H9 (cell line): ENCODE measurements around the gene TRUB1. TPM values are rescaled to one million over a fixed set of nuclear protein-coding genes. Genes with fewer than 3 reads are reported as not detected.

ENCODE experiments used
- DNase-seq: peaks from one replicate; pipeline ENCODE4 v3.0.0-alpha.2; 2017
- H2AFZ ChIP-seq: one replicate; pipeline ENCODE4 v1.6.1; 2013; ENCODE audit warnings: mild to moderate bottlenecking, low read length, control low read depth, moderate library complexity
- H2AK5ac ChIP-seq: 2 replicates; pipeline ENCODE4 v1.6.1; 2013; ENCODE audit warnings: low read length, control low read depth, mixed read lengths; ENCODE audit not compliant: insufficient read length
- H2BK120ac ChIP-seq: one replicate; pipeline ENCODE4 v1.6.1; 2013; ENCODE audit warnings: low read depth, mild to moderate bottlenecking, low read length, control low read depth, inconsistent platforms; ENCODE audit not compliant: poor library complexity, severe bottlenecking
- H2BK12ac ChIP-seq: 2 replicates; pipeline ENCODE4 v1.6.1; 2013; ENCODE audit warnings: low read length, control low read depth, mixed read lengths, low read depth; ENCODE audit not compliant: insufficient read length
- H2BK15ac ChIP-seq: 2 replicates; pipeline ENCODE4 v1.6.1; 2013; ENCODE audit warnings: low read depth, low read length, control low read depth
- H2BK20ac ChIP-seq: one replicate; pipeline ENCODE4 v1.6.1; 2013; ENCODE audit warnings: low read depth, mild to moderate bottlenecking, low read length, control low read depth, inconsistent platforms; ENCODE audit not compliant: poor library complexity, severe bottlenecking
- H2BK5ac ChIP-seq: 2 replicates; pipeline ENCODE4 v1.6.1; 2013; ENCODE audit warnings: low read length, control low read depth, mixed read lengths; ENCODE audit not compliant: insufficient read length
- H3K14ac ChIP-seq: 2 replicates; pipeline ENCODE4 v1.6.1; 2013; ENCODE audit warnings: low read length, control low read depth; ENCODE audit not compliant: insufficient read depth
- H3K18ac ChIP-seq: 2 replicates; pipeline ENCODE4 v1.6.1; 2013; ENCODE audit warnings: low read depth, mild to moderate bottlenecking, mixed read lengths, low read length, control low read depth; ENCODE audit not compliant: insufficient read length
- H3K23ac ChIP-seq: 2 replicates; pipeline ENCODE4 v1.6.1; 2013; ENCODE audit warnings: low read length, control low read depth, mixed read lengths, low read depth; ENCODE audit not compliant: insufficient read length
- H3K23me2 ChIP-seq: 2 replicates; pipeline ENCODE4 v1.6.1; 2013; ENCODE audit warnings: low read depth, mild to moderate bottlenecking, mixed read lengths, low read length, control low read depth; ENCODE audit not compliant: insufficient read length, poor library complexity, severe bottlenecking
- H3K27ac ChIP-seq: 2 replicates; pipeline ENCODE4 v1.5.1; 2013; ENCODE audit warnings: low read length, control low read depth, mixed read lengths, low read depth; ENCODE audit not compliant: insufficient read length
- H3K27me3 ChIP-seq: 2 replicates; pipeline ENCODE4 v1.6.1; 2013; ENCODE audit warnings: low read length, control low read depth, inconsistent platforms; ENCODE audit not compliant: insufficient read depth
- H3K4ac ChIP-seq: 2 replicates; pipeline ENCODE4 v1.6.1; 2013; ENCODE audit warnings: low read depth, mild to moderate bottlenecking, control low read depth, inconsistent platforms, low read length, moderate library complexity
- H3K4me1 ChIP-seq: 2 replicates; pipeline ENCODE4 v1.6.1; 2013; ENCODE audit warnings: low read length, control low read depth, inconsistent platforms; ENCODE audit not compliant: insufficient read depth
- H3K4me2 ChIP-seq: 2 replicates; pipeline ENCODE4 v1.6.1; 2013; ENCODE audit warnings: low read length, control low read depth, mixed read lengths; ENCODE audit not compliant: insufficient read length, insufficient read depth
- H3K56ac ChIP-seq: 2 replicates; pipeline ENCODE4 v1.6.1; 2013; ENCODE audit warnings: low read depth, mild to moderate bottlenecking, mixed read lengths, low read length, control low read depth; ENCODE audit not compliant: insufficient read length
- H3K79me1 ChIP-seq: 2 replicates; pipeline ENCODE4 v1.6.1; 2013; ENCODE audit warnings: low read depth, mild to moderate bottlenecking, moderate library complexity, low read length, control low read depth, inconsistent platforms; ENCODE audit not compliant: insufficient read depth, poor library complexity, severe bottlenecking
- H3K79me2 ChIP-seq: 2 replicates; pipeline ENCODE4 v1.6.1; 2013; ENCODE audit warnings: low read length, control low read depth, inconsistent platforms; ENCODE audit not compliant: insufficient read depth
- H3K9ac ChIP-seq: 2 replicates; pipeline ENCODE4 v1.6.1; 2013; ENCODE audit warnings: low read length, control low read depth, mixed read lengths; ENCODE audit not compliant: insufficient read length; ENCODE audit errors: extremely low read depth
- H3K9me3 ChIP-seq: one replicate; pipeline ENCODE4 v1.6.1; 2013; ENCODE audit warnings: low read depth, low read length, inconsistent platforms; ENCODE audit not compliant: control insufficient read depth
- H3T11ph ChIP-seq: one replicate; pipeline ENCODE4 v1.6.1; 2013; ENCODE audit warnings: mild to moderate bottlenecking, low read length, control low read depth, inconsistent platforms
- H4K20me1 ChIP-seq: one replicate; pipeline ENCODE4 v1.6.1; 2013; ENCODE audit not compliant: control insufficient read depth, insufficient read length, insufficient read depth
- H4K5ac ChIP-seq: 2 replicates; pipeline ENCODE4 v1.6.1; 2013; ENCODE audit warnings: low read depth, mild to moderate bottlenecking, mixed read lengths, low read length, control low read depth; ENCODE audit not compliant: insufficient read length
- H4K8ac ChIP-seq: replicated peaks from 2 replicates; pipeline ENCODE4 v1.6.1; 2013; ENCODE audit warnings: low read length, control low read depth, mixed read lengths, low read depth; ENCODE audit not compliant: insufficient read length
- H4K91ac ChIP-seq: 2 replicates; pipeline ENCODE4 v1.6.1; 2013; ENCODE audit warnings: low read depth, mild to moderate bottlenecking, moderate library complexity, mixed read lengths, low read length, control low read depth; ENCODE audit not compliant: insufficient read length
- H3K27ac Mint-ChIP-seq, 3 experiments: 2 replicates in 2 of 3; 3 replicates in 1 of 3; pipeline ENCODE4 v1.8.0; 2020 to 2021; ENCODE audit warnings: mixed read lengths in 3 of 3, mild to moderate bottlenecking in 1 of 3, moderate library complexity in 1 of 3
- H3K27me3 Mint-ChIP-seq: 2 replicates; pipeline ENCODE4 v1.8.0; 2021; ENCODE audit warnings: low read depth, mild to moderate bottlenecking, moderate library complexity, mixed read lengths
- H3K36me3 Mint-ChIP-seq, 3 experiments: 2 replicates in 2 of 3; 3 replicates in 1 of 3; pipeline ENCODE4 v1.8.0; 2020 to 2021; ENCODE audit warnings: low read depth in 3 of 3, mixed read lengths in 3 of 3; ENCODE audit not compliant: insufficient read depth in 1 of 3
- H3K4me1 Mint-ChIP-seq, 2 experiments: 2 replicates each; pipeline ENCODE4 v1.8.0; 2020; ENCODE audit warnings: mixed read lengths in 2 of 2
- H3K4me3 Mint-ChIP-seq, 2 experiments: 2 replicates in 1 of 2; 3 replicates in 1 of 2; pipeline ENCODE4 v1.8.0; 2020 to 2021; ENCODE audit warnings: mild to moderate bottlenecking in 2 of 2, mixed read lengths in 2 of 2, moderate library complexity in 1 of 2
- H3K9me3 Mint-ChIP-seq, 2 experiments: 2 replicates in 1 of 2; 3 replicates in 1 of 2; pipeline ENCODE4 v1.8.0; 2020; ENCODE audit warnings: mild to moderate bottlenecking in 2 of 2, mixed read lengths in 2 of 2, moderate library complexity in 1 of 2
- CTCF ChIP-seq: fragments of 200-600 bp; sonication (generic); conservative IDR thresholded peaks from 3 replicates; pipeline ENCODE4 v1.8.0; 2021; ENCODE audit warnings: antibody characterized with exemption, mild to moderate bottlenecking
- WGBS: extraction: QIAGEN DNeasy Blood & Tissue Kit; methylation state at CpG from one replicate; pipeline ENCODE4 v1.1.7; 2013; ENCODE audit warnings: missing lambda C conversion rate, low lambda C conversion rate, mixed read lengths; ENCODE audit not compliant: insufficient read length; ENCODE audit errors: extremely low coverage; 5-methylcytosine and 5-hydroxymethylcytosine counted together
- total RNA-seq: library from RNA; stranded (reverse); gene quantifications from 2 replicates; pipeline ENCODE4 v1.2.1, GENCODE V29; 2021

TRUB1 gene
- total RNA-seq, 1 experiment from 2014 or later, result 20.6 TPM

GRCh38 chr10:114897593-114897992 lies 40.4 kb upstream of the TRUB1 start:
- Histone ChIP-seq H3K79me2 (no peaks in the 10 kb centered on the region), H3K14ac (no peak overlapping the region), H2AK5ac (no peak overlapping the region), H3K23me2 (no peaks in the 10 kb centered on the region), H3K9me3 (no peaks in the 10 kb centered on the region), H2BK5ac (no peak overlapping the region), H2BK15ac (no peak overlapping the region), H3K56ac (no peak overlapping the region), H2BK12ac (no peak overlapping the region), H3K9ac (no peak overlapping the region), H4K20me1 (no peaks in the 10 kb centered on the region), H3K27me3 (no peaks in the 10 kb centered on the region), H3K79me1 (no peaks in the 10 kb centered on the region), H3K4ac (no peak overlapping the region), H4K91ac (no peak overlapping the region), H2BK20ac (no peak overlapping the region), H4K8ac (no peak overlapping the region), H3K27ac (no peak overlapping the region), H3K4me2 (no peak overlapping the region), H2AFZ (no peak overlapping the region), H3T11ph (no peak overlapping the region), H3K4me1 (no peaks in the 10 kb centered on the region; the same call in 1 of the 2 replicates), H2BK120ac (no peak overlapping the region), H3K18ac (no peak overlapping the region), H4K5ac (no peak overlapping the region), H3K23ac (no peak overlapping the region)
- no peaks in the 10 kb centered on the region for H3K27me3 Mint-ChIP-seq
- no peaks in the 10 kb centered on the region for H3K36me3 Mint-ChIP-seq
- no CpG with 5 or more reads among the region's 3 CpGs for WGBS
- TF ChIP-seq CTCF, result no peak
- H3K27ac Mint-ChIP-seq, result no peak overlapping the region
- no peak overlapping the region for H3K4me3 Mint-ChIP-seq
- H3K4me1 Mint-ChIP-seq, result peaks cover 17 to 19% of the 10 kb centered on the region in 2 experiments
- no peaks in the 10 kb centered on the region; a peak in 1 of 5 replicates for H3K9me3 Mint-ChIP-seq
- no peak for DNase-seq
